Inflammatory macrophage treated with lipopolysaccharide for 4 hours (primary cell): Measurements from ENCODE around the gene LRTM2.

Source experiments
- DNase-seq: peaks from one replicate; pipeline ENCODE4 v3.0.0-alpha.2; 2020

LRTM2 gene

GRCh38 chr12:1870998-1871917, 50.9 kb downstream of the LRTM2 start:
- no peak for DNase-seq

GRCh38 chr12:1872001-1872400, 51.6 kb downstream of the LRTM2 start:
- DNase-seq = no peak

- no peak for DNase-seq
Observed at GRCh38 chr12:1872448-1872847, 52.1 kb downstream of the LRTM2 start.

GRCh38 chr12:1873531-1874510, 53.5 kb downstream of the LRTM2 start:
- DNase-seq = no peak

- DNase-seq = no peak
Observed at GRCh38 chr12:1875608-1876007, 55.2 kb downstream of the LRTM2 start.

GRCh38 chr12:1876086-1876485, 55.7 kb downstream of the LRTM2 start:
- DNase-seq = no peak

- no peak for DNase-seq
Observed at GRCh38 chr12:1877169-1877878, 57.0 kb downstream of the LRTM2 start.

GRCh38 chr12:1878214-1878613, 57.8 kb downstream of the LRTM2 start:
- no peak for DNase-seq

- DNase-seq = no peak
Observed at GRCh38 chr12:1878695-1879094, 58.3 kb downstream of the LRTM2 start.

- DNase-seq = no peak
Observed at GRCh38 chr12:1879633-1880032, 59.3 kb downstream of the LRTM2 start.

- DNase-seq = no peak
Observed at GRCh38 chr12:1880153-1880845, 59.9 kb downstream of the LRTM2 start.

GRCh38 chr12:1880876-1881275, 60.5 kb downstream of the LRTM2 start:
- no peak for DNase-seq

- no peak for DNase-seq
Observed at GRCh38 chr12:1881301-1881700, 60.9 kb downstream of the LRTM2 start.

- DNase-seq = no peak
Observed at GRCh38 chr12:1881936-1882335, 61.6 kb downstream of the LRTM2 start.

GRCh38 chr12:1882405-1882804, 62.0 kb downstream of the LRTM2 start:
- no peak for DNase-seq

- no peak for DNase-seq
Observed at GRCh38 chr12:1882850-1883470, 62.6 kb downstream of the LRTM2 start.

GRCh38 chr12:1883513-1883912, 63.1 kb downstream of the LRTM2 start:
- DNase-seq = no peak

GRCh38 chr12:1884651-1885050, 64.3 kb downstream of the LRTM2 start:
- no peak for DNase-seq

- no peak for DNase-seq
Observed at GRCh38 chr12:1885082-1885596, 64.8 kb downstream of the LRTM2 start.

- no peak for DNase-seq
Observed at GRCh38 chr12:1885599-1886245, 65.4 kb downstream of the LRTM2 start.
